Activated CD4-positive, alpha-beta T cell treated with anti-CD3 and anti-CD28 coated beads, Interleukin-2, amount 10 ng/mL, durations not matched to agents 7 days and 5 days (primary cell): Measurements from ENCODE around the gene MDGA2. TPM values are rescaled to one million over a fixed set of nuclear protein-coding genes. Genes with fewer than 3 reads are reported as not detected.

ENCODE experiments used
- CTCF ChIA-PET: fragments of 350-600 bp; sonication (Branson Sonifier 250); formaldehyde crosslinking; loops from one replicate; lab custom pipeline; 2021; ENCODE audit warnings: antibody characterized with exemption; lab: Charles Lee
- POLR2A ChIA-PET: fragments of 350-600 bp; sonication (Branson Sonifier 250); formaldehyde crosslinking; loops from one replicate; lab custom pipeline; 2021; ENCODE audit warnings: antibody characterized with exemption; lab: Charles Lee
- DNase-seq: peaks from one replicate; pipeline ENCODE4 v3.0.0-alpha.2; 2020
- H3K27ac Mint-ChIP-seq: one replicate; pipeline ENCODE4 v1.8.0; 2021; ENCODE audit warnings: mild to moderate bottlenecking, moderate library complexity, mixed read lengths
- H3K27me3 Mint-ChIP-seq: one replicate; pipeline ENCODE4 v1.8.0; 2021; ENCODE audit warnings: mixed read lengths
- H3K36me3 Mint-ChIP-seq: one replicate; pipeline ENCODE4 v1.8.0; 2021; ENCODE audit warnings: low read depth, mixed read lengths
- H3K4me1 Mint-ChIP-seq: one replicate; pipeline ENCODE4 v1.8.0; 2021; ENCODE audit warnings: mixed read lengths
- H3K4me3 Mint-ChIP-seq: one replicate; pipeline ENCODE4 v1.8.0; 2021; ENCODE audit warnings: mild to moderate bottlenecking, moderate library complexity, mixed read lengths
- H3K9me3 Mint-ChIP-seq: one replicate; pipeline ENCODE4 v1.8.0; 2021; ENCODE audit warnings: mixed read lengths
- total RNA-seq, 2 experiments: library from RNA; stranded (reverse); gene quantifications; one replicate each; pipeline ENCODE4 v1.2.3, GENCODE V29; 2021

Gene MDGA2
- not detected for total RNA-seq

GRCh38 chr14:47675466-47676314 is at the start of gene MDGA2:
Gene MDGA2, minus strand, starts transcription at chr14:47675605.
- Mint-ChIP-seq H3K9me3 (no peaks in the 10 kb centered on the region), H3K4me3 (peak within 1 kb of the TSS; percentile 14), H3K27me3 (peaks cover 42% of the 10 kb centered on the region), H3K27ac (no peak within 1 kb of the TSS), H3K4me1 (peaks cover 5% of the 10 kb centered on the region), H3K36me3 (no peaks in the 10 kb centered on the region)
- DNase-seq = no peak
- ChIA-PET CTCF (interaction anchor here (0.6 kb wide), 1 partner anchor 1561 kb away, joined by 3 read pairs; no protein-coding TSS in a partner anchor), POLR2A (no interaction called here)

GRCh38 chr14:47722929-47723693 is 47.7 kb upstream of the MDGA2 start:
- no peak for DNase-seq
- H3K4me1 Mint-ChIP-seq = no peaks in the 10 kb centered on the region
- H3K36me3 Mint-ChIP-seq = no peaks in the 10 kb centered on the region
- no peak overlapping the region for H3K27ac Mint-ChIP-seq
- CTCF ChIA-PET = no interaction called here
- POLR2A ChIA-PET = no interaction called here
- no peaks in the 10 kb centered on the region for H3K27me3 Mint-ChIP-seq
- no peaks in the 10 kb centered on the region for H3K9me3 Mint-ChIP-seq
- no peak overlapping the region for H3K4me3 Mint-ChIP-seq

- Mint-ChIP-seq H3K36me3 (no peaks in the 10 kb centered on the region), H3K4me3 (no peak overlapping the region), H3K4me1 (no peaks in the 10 kb centered on the region), H3K27ac (no peak overlapping the region), H3K9me3 (no peaks in the 10 kb centered on the region), H3K27me3 (no peaks in the 10 kb centered on the region)
- no peak for DNase-seq
- CTCF ChIA-PET = no interaction called here
- POLR2A ChIA-PET = no interaction called here
These were observed 44.9 kb upstream of the MDGA2 start for GRCh38 chr14:47720281-47720680.

GRCh38 chr14:47715330-47715729 is 39.9 kb upstream of the MDGA2 start:
- no peaks in the 10 kb centered on the region for H3K36me3 Mint-ChIP-seq
- POLR2A ChIA-PET = no interaction called here
- DNase-seq = no peak
- no peaks in the 10 kb centered on the region for H3K9me3 Mint-ChIP-seq
- H3K4me1 Mint-ChIP-seq = no peaks in the 10 kb centered on the region
- CTCF ChIA-PET = no interaction called here
- H3K27me3 Mint-ChIP-seq = no peaks in the 10 kb centered on the region
- H3K27ac Mint-ChIP-seq = no peak overlapping the region
- no peak overlapping the region for H3K4me3 Mint-ChIP-seq

- no peak overlapping the region for H3K4me3 Mint-ChIP-seq
- no peak for DNase-seq
- H3K36me3 Mint-ChIP-seq = no peaks in the 10 kb centered on the region
- ChIA-PET CTCF (interaction anchor here (0.6 kb wide), 1 partner anchor 1790 kb away, joined by 3 read pairs; no protein-coding TSS in a partner anchor), POLR2A (no interaction called here)
- no peaks in the 10 kb centered on the region for H3K4me1 Mint-ChIP-seq
- H3K27ac Mint-ChIP-seq = no peak overlapping the region
- peaks cover 1% of the 10 kb centered on the region for H3K9me3 Mint-ChIP-seq
- no peaks in the 10 kb centered on the region for H3K27me3 Mint-ChIP-seq
These were observed 35.2 kb upstream of the MDGA2 start for GRCh38 chr14:47710581-47710980.

GRCh38 chr14:47705683-47706082 is 30.3 kb upstream of the MDGA2 start:
- CTCF ChIA-PET = no interaction called here
- POLR2A ChIA-PET = no interaction called here
- no peak overlapping the region for H3K27ac Mint-ChIP-seq
- H3K4me3 Mint-ChIP-seq = no peak overlapping the region
- H3K4me1 Mint-ChIP-seq = no peaks in the 10 kb centered on the region
- no peak for DNase-seq
- H3K9me3 Mint-ChIP-seq = peaks cover 3% of the 10 kb centered on the region
- no peaks in the 10 kb centered on the region for H3K27me3 Mint-ChIP-seq
- H3K36me3 Mint-ChIP-seq = no peaks in the 10 kb centered on the region

GRCh38 chr14:47691829-47692228 is 16.4 kb upstream of the MDGA2 start:
- Mint-ChIP-seq H3K36me3 (no peaks in the 10 kb centered on the region), H3K4me3 (no peak overlapping the region), H3K27me3 (no peaks in the 10 kb centered on the region), H3K4me1 (no peaks in the 10 kb centered on the region), H3K9me3 (no peaks in the 10 kb centered on the region), H3K27ac (no peak overlapping the region)
- ChIA-PET CTCF (no interaction called here), POLR2A (no interaction called here)
- DNase-seq = no peak

- H3K4me3 Mint-ChIP-seq = no peak overlapping the region
- POLR2A ChIA-PET = no interaction called here
- CTCF ChIA-PET = interaction anchor here (0.6 kb wide), 1 partner anchor 569 kb away, joined by 4 read pairs; no protein-coding TSS in a partner anchor
- no peaks in the 10 kb centered on the region for H3K9me3 Mint-ChIP-seq
- H3K4me1 Mint-ChIP-seq = peaks cover 3% of the 10 kb centered on the region
- H3K36me3 Mint-ChIP-seq = no peaks in the 10 kb centered on the region
- peaks cover 24% of the 10 kb centered on the region for H3K27me3 Mint-ChIP-seq
- DNase-seq = no peak
- H3K27ac Mint-ChIP-seq = no peak overlapping the region
These were observed 3.6 kb upstream of the MDGA2 start for GRCh38 chr14:47678993-47679392.

GRCh38 chr14:47678157-47678556 is 2.8 kb upstream of the MDGA2 start:
- Mint-ChIP-seq H3K4me3 (no peak overlapping the region), H3K27me3 (peaks cover 31% of the 10 kb centered on the region), H3K27ac (no peak overlapping the region), H3K36me3 (no peaks in the 10 kb centered on the region), H3K4me1 (peaks cover 5% of the 10 kb centered on the region), H3K9me3 (no peaks in the 10 kb centered on the region)
- no peak for DNase-seq
- ChIA-PET CTCF (no interaction called here), POLR2A (no interaction called here)

- Mint-ChIP-seq H3K27ac (no peak overlapping the region), H3K9me3 (no peaks in the 10 kb centered on the region), H3K4me1 (peaks cover 5% of the 10 kb centered on the region), H3K36me3 (no peaks in the 10 kb centered on the region), H3K27me3 (peaks cover 42% of the 10 kb centered on the region), H3K4me3 (peak overlapping the region; percentile 14)
- ChIA-PET CTCF (interaction anchor here (0.6 kb wide), 1 partner anchor 1560 kb away, joined by 3 read pairs; no protein-coding TSS in a partner anchor), POLR2A (no interaction called here)
- DNase-seq = no peak
These were observed 861 bp upstream of the MDGA2 start for GRCh38 chr14:47676315-47676617.

- H3K27ac Mint-ChIP-seq = no peak overlapping the region
- H3K27me3 Mint-ChIP-seq = peaks cover 42% of the 10 kb centered on the region
- POLR2A ChIA-PET = no interaction called here
- peaks cover 5% of the 10 kb centered on the region for H3K4me1 Mint-ChIP-seq
- DNase-seq = no peak
- no peaks in the 10 kb centered on the region for H3K9me3 Mint-ChIP-seq
- no peaks in the 10 kb centered on the region for H3K36me3 Mint-ChIP-seq
- H3K4me3 Mint-ChIP-seq = no peak overlapping the region
- CTCF ChIA-PET = no interaction called here
These were observed 601 bp downstream of the MDGA2 start for GRCh38 chr14:47674543-47675465.

- peaks cover 5% of the 10 kb centered on the region for H3K4me1 Mint-ChIP-seq
- no peak overlapping the region for H3K27ac Mint-ChIP-seq
- CTCF ChIA-PET = interaction anchor here (0.7 kb wide), 1 partner anchor 71 kb away, joined by 3 read pairs; no protein-coding TSS in a partner anchor
- POLR2A ChIA-PET = no interaction called here
- no peak for DNase-seq
- H3K36me3 Mint-ChIP-seq = no peaks in the 10 kb centered on the region
- H3K27me3 Mint-ChIP-seq = peaks cover 42% of the 10 kb centered on the region
- H3K9me3 Mint-ChIP-seq = no peaks in the 10 kb centered on the region
- no peak overlapping the region for H3K4me3 Mint-ChIP-seq
These were observed 1.3 kb downstream of the MDGA2 start for GRCh38 chr14:47674148-47674542.
